Choroid plexus epithelial cell (primary cell): Measurements from ENCODE around the gene ACOX3.

ENCODE experiments used
- DNase-seq: peaks from one replicate; pipeline ENCODE4 v3.0.0-alpha.2; 2010; ENCODE audit warnings: low read depth
- H3K4me3 ChIP-seq: 2 replicates; pipeline ENCODE4 v1.5.1; 2011; ENCODE audit warnings: low read depth, mild to moderate bottlenecking, control low read depth, low read length, moderate library complexity
- TF ChIP-seq, protein P1 (sequence below): conservative IDR thresholded peaks from 2 replicates; pipeline ENCODE4 v1.5.1; 2011; ENCODE audit warnings: low read depth, mild to moderate bottlenecking, control low read depth, inconsistent platforms, low read length, moderate library complexity

ACOX3 gene

DNA sequence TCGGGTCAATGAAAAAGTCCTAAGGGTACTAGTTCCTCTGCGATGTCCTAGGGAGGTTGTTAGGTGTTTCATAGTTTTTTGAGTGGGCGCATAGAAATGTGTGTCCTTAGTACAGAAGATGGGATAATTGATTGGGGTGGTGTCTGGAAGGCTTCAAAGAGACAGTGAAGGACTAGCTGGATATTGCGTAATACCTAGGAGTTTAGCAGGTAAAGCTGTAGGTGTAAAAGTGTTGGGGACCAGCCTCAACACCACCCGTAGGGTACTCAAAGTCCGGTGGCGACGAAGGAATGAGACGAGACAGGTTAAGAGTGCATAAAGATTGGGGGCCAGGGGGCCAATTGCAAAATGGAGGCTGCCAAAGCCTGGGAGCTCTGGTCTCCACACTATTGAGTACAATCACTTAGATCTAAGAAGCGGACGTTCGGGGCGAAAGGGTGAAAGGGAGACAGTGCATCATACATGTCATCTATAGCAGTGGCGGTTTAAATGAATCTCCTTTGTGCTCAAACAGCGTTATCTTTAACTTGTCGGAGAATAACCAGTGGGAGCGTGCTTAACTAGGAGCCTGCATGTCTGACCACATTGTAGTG, 1.1 kb upstream of the ACOX3 start:
- no peak for DNase-seq
- peak overlapping the region; percentile 87 for H3K4me3 ChIP-seq
- TF ChIP-seq, protein P1, sequence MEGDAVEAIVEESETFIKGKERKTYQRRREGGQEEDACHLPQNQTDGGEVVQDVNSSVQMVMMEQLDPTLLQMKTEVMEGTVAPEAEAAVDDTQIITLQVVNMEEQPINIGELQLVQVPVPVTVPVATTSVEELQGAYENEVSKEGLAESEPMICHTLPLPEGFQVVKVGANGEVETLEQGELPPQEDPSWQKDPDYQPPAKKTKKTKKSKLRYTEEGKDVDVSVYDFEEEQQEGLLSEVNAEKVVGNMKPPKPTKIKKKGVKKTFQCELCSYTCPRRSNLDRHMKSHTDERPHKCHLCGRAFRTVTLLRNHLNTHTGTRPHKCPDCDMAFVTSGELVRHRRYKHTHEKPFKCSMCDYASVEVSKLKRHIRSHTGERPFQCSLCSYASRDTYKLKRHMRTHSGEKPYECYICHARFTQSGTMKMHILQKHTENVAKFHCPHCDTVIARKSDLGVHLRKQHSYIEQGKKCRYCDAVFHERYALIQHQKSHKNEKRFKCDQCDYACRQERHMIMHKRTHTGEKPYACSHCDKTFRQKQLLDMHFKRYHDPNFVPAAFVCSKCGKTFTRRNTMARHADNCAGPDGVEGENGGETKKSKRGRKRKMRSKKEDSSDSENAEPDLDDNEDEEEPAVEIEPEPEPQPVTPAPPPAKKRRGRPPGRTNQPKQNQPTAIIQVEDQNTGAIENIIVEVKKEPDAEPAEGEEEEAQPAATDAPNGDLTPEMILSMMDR = no peak

GRCh38 chr4:8439914-8440491, 520 bp downstream of the ACOX3 start:
- TF ChIP-seq, protein P1 = no peak
- peak overlapping the region; percentile 87 for H3K4me3 ChIP-seq
- peak; percentile 38 for DNase-seq

- peak; percentile 30 for DNase-seq
- TF ChIP-seq, protein P1 = no peak
- H3K4me3 ChIP-seq = no peak overlapping the region
Measured at GRCh38 chr4:8439168-8439567, 1.4 kb downstream of the ACOX3 start.

DNA sequence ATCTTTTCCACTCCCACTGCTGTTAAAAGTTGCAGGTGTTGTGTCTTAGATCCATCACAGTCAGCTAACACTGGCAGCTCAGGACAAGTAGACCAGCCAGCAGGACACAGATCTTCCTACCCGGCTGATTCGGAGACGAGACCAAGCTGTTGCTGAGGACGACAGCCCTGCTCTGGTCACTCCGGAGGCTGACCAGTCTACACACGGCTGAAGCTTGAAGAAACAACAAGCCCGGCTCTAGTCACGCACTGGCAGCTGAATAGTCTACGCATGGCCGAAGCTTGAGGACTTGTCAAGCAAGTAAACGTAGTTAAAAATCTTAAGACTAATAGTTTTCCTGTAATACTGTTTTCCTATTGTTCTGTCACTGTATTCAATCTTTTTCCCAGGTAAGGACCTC, 1.8 kb downstream of the ACOX3 start:
- no peak for DNase-seq
- H3K4me3 ChIP-seq = no peak overlapping the region
- TF ChIP-seq, protein P1 = no peak

DNA sequence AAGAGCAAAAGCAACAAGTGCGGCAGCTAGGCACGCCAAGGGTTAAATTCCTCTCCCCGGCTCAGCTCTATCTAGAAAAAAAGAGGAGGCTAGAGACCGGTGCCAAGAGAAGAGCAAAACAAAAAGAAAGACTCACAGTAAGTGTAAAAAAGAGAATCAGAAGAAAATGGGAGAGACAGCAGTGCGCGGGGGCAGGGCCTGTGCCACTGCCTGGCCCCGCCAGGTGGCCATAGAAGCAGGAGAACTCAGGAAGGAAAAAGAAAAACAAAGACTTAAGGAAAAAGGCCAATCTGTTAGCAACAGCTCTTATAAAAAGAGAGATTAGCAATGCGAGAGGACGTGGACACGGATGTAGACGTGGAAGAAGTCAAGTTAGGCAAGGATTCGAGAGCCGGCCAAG, 3.2 kb downstream of the ACOX3 start:
- DNase-seq = peak; percentile 62
- TF ChIP-seq, protein P1 = peak; percentile 37
- peak overlapping the region; percentile 40 for H3K4me3 ChIP-seq

GRCh38 chr4:8435656-8436121, 4.8 kb downstream of the ACOX3 start:
- H3K4me3 ChIP-seq = peak overlapping the region; percentile 55
- TF ChIP-seq, protein P1 = peak; percentile 1
- DNase-seq = peak; percentile 56
